SK-N-SH (cell line): ENCODE measurements around the gene SAYSD1. TPM values are rescaled to one million over a fixed set of nuclear protein-coding genes. Genes with fewer than 3 reads are reported as not detected.

Experiments used
- CTCF ChIA-PET: fragments of 300-600, 350-600 bp; formaldehyde crosslinking; extraction: SDS; loops from one replicate; lab custom pipeline; 2021; lab: Yijun Ruan, JAX
- POLR2A ChIA-PET: fragments of 350-600 bp; sonication (Branson Sonifier 250); formaldehyde crosslinking; extraction: SDS; loops from one replicate; lab custom pipeline; 2020; ENCODE audit warnings: antibody characterized with exemption, inconsistent platforms; lab: Yijun Ruan, JAX
- DNase-seq: peaks from one replicate; pipeline ENCODE4 v3.0.0; 2012
- H2AFZ ChIP-seq: fragments of 200-600 bp; sonication (generic); 2 replicates; pipeline ENCODE4 v1.8.1; 2016; ENCODE audit warnings: antibody characterized with exemption, mild to moderate bottlenecking, low read depth
- H3F3A ChIP-seq: fragments of 200-600 bp; sonication (generic); replicated peaks from 2 replicates; pipeline ENCODE3; 2016; ENCODE audit warnings: antibody characterized with exemption, mild to moderate bottlenecking; ENCODE audit not compliant: insufficient read depth
- H3K27ac ChIP-seq, 2 experiments: fragments of 200-500 bp in 1 of 2; fragments of 200-600 bp in 1 of 2; sonication (Bioruptor generic) in 1 of 2; sonication (generic), shearing (Covaris generic) in 1 of 2; 2 replicates each; pipeline versions ENCODE4 v1.5.1 to v1.6.1; 2014 to 2016; ENCODE audit warnings: low read depth in 2 of 2, inconsistent platforms in 1 of 2, low read length in 1 of 2, mild to moderate bottlenecking in 1 of 2, mixed read lengths in 1 of 2
- H3K27me3 ChIP-seq: fragments of 200-600 bp; sonication (generic), shearing (Covaris generic); 2 replicates; pipeline ENCODE4 v1.6.1; 2016; ENCODE audit warnings: mixed run types; ENCODE audit not compliant: insufficient read depth
- H3K36me3 ChIP-seq, 2 experiments: fragments of 200-500 bp in 1 of 2; fragments of 200-600 bp in 1 of 2; sonication (Bioruptor generic) in 1 of 2; sonication (generic) in 1 of 2; replicated peaks in 1 of 2; 2 replicates each; pipeline versions ENCODE3 to v1.5.1; 2014 to 2016; ENCODE audit warnings: low read length in 1 of 2, mild to moderate bottlenecking in 1 of 2; ENCODE audit not compliant: insufficient read depth in 2 of 2, control insufficient read depth in 1 of 2
- H3K4me1 ChIP-seq, 2 experiments: fragments of 200-500 bp in 1 of 2; fragments of 200-600 bp in 1 of 2; sonication (Bioruptor generic) in 1 of 2; sonication (generic), shearing (Covaris generic) in 1 of 2; 2 replicates each; pipeline versions ENCODE4 v1.5.1 to v1.6.1; 2014 to 2016; ENCODE audit warnings: low read depth in 1 of 2, low read length in 1 of 2, mixed run types in 1 of 2; ENCODE audit not compliant: insufficient read depth in 2 of 2, control insufficient read depth in 1 of 2
- H3K4me2 ChIP-seq: fragments of 200-600 bp; sonication (generic), shearing (Covaris generic); 2 replicates; pipeline ENCODE4 v1.6.1; 2017; ENCODE audit warnings: mixed run types
- H3K4me3 ChIP-seq, 2 experiments: fragments of 200-500 bp in 1 of 2; fragments of 200-600 bp in 1 of 2; sonication (Bioruptor generic) in 1 of 2; sonication (generic), shearing (Covaris generic) in 1 of 2; 2 replicates each; pipeline versions ENCODE4 v1.5.1 to v1.8.1; 2014 to 2016; ENCODE audit warnings: low read depth in 2 of 2, inconsistent platforms in 1 of 2, low read length in 1 of 2, mild to moderate bottlenecking in 1 of 2, mixed read lengths in 1 of 2, moderate library complexity in 1 of 2
- H3K79me2 ChIP-seq: fragments of 200-600 bp; sonication (generic); 2 replicates; pipeline ENCODE4 v1.8.1; 2017; ENCODE audit warnings: mild to moderate bottlenecking; ENCODE audit not compliant: insufficient read depth
- H3K9ac ChIP-seq: fragments of 200-600 bp; sonication (generic); 2 replicates; pipeline ENCODE4 v1.6.1; 2017; ENCODE audit warnings: mixed run types
- H3K9me2 ChIP-seq: fragments of 200-600 bp; sonication (generic); 2 replicates; pipeline ENCODE4 v1.6.1; 2017; ENCODE audit warnings: mixed run types
- H3K9me3 ChIP-seq: fragments of 200-600 bp; sonication (generic); 2 replicates; pipeline ENCODE4 v1.6.1; 2017; ENCODE audit warnings: mixed run types, mild to moderate bottlenecking, moderate library complexity
- H4K20me1 ChIP-seq: fragments of 200-600 bp; sonication (generic); 2 replicates; pipeline ENCODE4 v1.6.1; 2017; ENCODE audit warnings: mild to moderate bottlenecking, mixed run types; ENCODE audit not compliant: insufficient read depth
- ELF1 ChIP-seq: IDR thresholded peaks from 2 replicates; pipeline ENCODE4 v1.4.0; 2012
- EP300 ChIP-seq, 2 experiments: IDR thresholded peaks; 2 replicates each; pipeline versions ENCODE4 v1.4.0 to v1.6.1; 2012; ENCODE audit warnings: borderline replicate concordance in 1 of 2, low read depth in 1 of 2, low read length in 1 of 2
- FOSL2 ChIP-seq: IDR thresholded peaks from 2 replicates; pipeline ENCODE4 v1.4.0; 2012; ENCODE audit warnings: low read depth, mild to moderate bottlenecking, moderate library complexity, borderline replicate concordance
- FOXJ3 ChIP-seq: sonication (generic); formaldehyde crosslinking; IDR thresholded peaks from 2 replicates; pipeline ENCODE4 v1.5.1; 2020; ENCODE audit warnings: mild to moderate bottlenecking, missing genetic modification reagents
- GABPA ChIP-seq: IDR thresholded peaks from 2 replicates; pipeline ENCODE4 v1.4.0; 2012; ENCODE audit warnings: low read depth, mild to moderate bottlenecking
- JUND ChIP-seq: IDR thresholded peaks from 2 replicates; pipeline ENCODE4 v1.4.0; 2012
- MEF2A ChIP-seq: IDR thresholded peaks from 2 replicates; pipeline ENCODE4 v1.4.0; 2012; ENCODE audit warnings: low read depth, borderline replicate concordance
- NRF1 ChIP-seq: IDR thresholded peaks from 2 replicates; pipeline ENCODE4 v1.6.1; 2012; ENCODE audit warnings: low read depth, mild to moderate bottlenecking, low read length
- RCOR1 ChIP-seq: fragments of 150-350 bp; IDR thresholded peaks from 2 replicates; pipeline ENCODE4 v1.6.1; 2017; ENCODE audit warnings: antibody characterized with exemption, low read length
- RXRA ChIP-seq: IDR thresholded peaks from 2 replicates; pipeline ENCODE4 v1.4.0; 2012; ENCODE audit warnings: low read depth, mild to moderate bottlenecking, borderline replicate concordance
- SMC3 ChIP-seq: IDR thresholded peaks from 2 replicates; pipeline ENCODE4 v1.6.1; 2012; ENCODE audit warnings: low read depth, low read length, improper control_type of control experiment
- TAF1 ChIP-seq: IDR thresholded peaks from 2 replicates; pipeline ENCODE4 v1.6.1; 2012; ENCODE audit warnings: low read depth, mild to moderate bottlenecking, low read length, moderate library complexity, borderline replicate concordance
- TCF12 ChIP-seq: IDR thresholded peaks from 2 replicates; pipeline ENCODE4 v1.4.0; 2012
- WGBS: methylation state at CpG from one replicate; pipeline ENCODE4 v1.1.6; 2017; ENCODE audit warnings: low lambda C conversion rate; 5-methylcytosine and 5-hydroxymethylcytosine counted together
- polyA plus RNA-seq, 3 experiments: library from polyadenylated mRNA; depleted of rRNA; stranded (reverse); fragments of >200 nt; gene quantifications; 2 replicates each; pipeline ENCODE4 v1.2.3, GENCODE V29; 2012
- TF ChIP-seq, protein P1 (sequence below): fragments of 150-350 bp; IDR thresholded peaks from 2 replicates; pipeline ENCODE4 v1.6.1; 2017; ENCODE audit warnings: antibody characterized with exemption, low read length, low read depth, borderline replicate concordance
- TF ChIP-seq, protein P2 (sequence below): IDR thresholded peaks from 2 replicates; pipeline ENCODE4 v1.6.1; 2012; ENCODE audit warnings: mild to moderate bottlenecking, low read depth, low read length, moderate library complexity
- TF ChIP-seq, protein P3 (sequence below): fragments of 200-600 bp; sonication (generic); IDR thresholded peaks from 2 replicates; pipeline ENCODE4 v1.6.1; 2017; ENCODE audit warnings: antibody characterized with exemption, mild to moderate bottlenecking, moderate library complexity
- TF ChIP-seq, protein P4 (sequence below): IDR thresholded peaks from 2 replicates; pipeline ENCODE4; 2012
- TF ChIP-seq, protein P5 (sequence below): fragments of 150-350 bp; IDR thresholded peaks from 2 replicates; pipeline ENCODE4 v1.6.1; 2016; ENCODE audit warnings: mild to moderate bottlenecking, low read depth, low read length
- TF ChIP-seq, protein P6 (sequence below): IDR thresholded peaks from 2 replicates; pipeline ENCODE4 v1.4.0; 2012; ENCODE audit warnings: low read depth, borderline replicate concordance

Gene SAYSD1
- polyA plus RNA-seq, 1 of the 3 experiments (the other 2 are of a cell fraction), result 6.1 TPM

DNA sequence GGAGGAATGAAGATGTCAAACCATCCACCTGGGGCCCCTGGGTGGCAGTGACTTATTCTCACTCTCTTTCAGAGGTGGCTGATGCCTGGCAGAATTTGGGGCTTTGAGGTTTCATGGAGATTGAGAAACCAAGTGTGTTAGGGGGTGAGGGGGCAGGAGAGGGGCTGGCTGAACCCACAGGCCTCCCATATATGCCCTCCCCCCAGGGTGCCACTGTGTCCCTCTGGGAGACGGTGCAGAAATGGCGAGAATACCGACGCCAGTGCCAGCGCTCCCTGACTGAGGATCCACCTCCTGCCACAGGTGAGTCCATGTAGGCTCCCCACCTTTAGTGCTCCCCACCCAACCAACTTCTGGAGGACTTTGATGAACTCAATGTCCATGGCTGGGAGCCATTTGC is 58.8 kb downstream of the SAYSD1 start:
- H3K9me2 ChIP-seq, result no peaks in the 10 kb centered on the region
- no peak overlapping the region for H3K4me3 ChIP-seq
- no peak overlapping the region for H2AFZ ChIP-seq
- no peak for DNase-seq
- H3K27me3 ChIP-seq, result no peaks in the 10 kb centered on the region
- no peaks in the 10 kb centered on the region for H3K9me3 ChIP-seq
- no peak overlapping the region for H3K27ac ChIP-seq
- H3K36me3 ChIP-seq, result no peaks in the 10 kb centered on the region
- no peaks in the 10 kb centered on the region for H4K20me1 ChIP-seq
- H3K9ac ChIP-seq, result no peak overlapping the region
- WGBS, result no CpG with 5 or more reads among the region's 5 CpGs
- ChIA-PET CTCF (interaction anchor here (1.2 to 3.0 kb wide), 4 partner anchors 19 to 247 kb away, joined by 3 to 8 read pairs (median 4); no protein-coding TSS in a partner anchor), POLR2A (no interaction called here)
- peaks cover 0 to 38% of the 10 kb centered on the region in 2 experiments; a peak in 1 of 4 replicates for H3K4me1 ChIP-seq
- H3F3A ChIP-seq, result no peaks in the 10 kb centered on the region
- H3K4me2 ChIP-seq, result no peak overlapping the region
- H3K79me2 ChIP-seq, result no peaks in the 10 kb centered on the region
- TF ChIP-seq FOSL2 (no peak), ELF1 (no peak), JUND (no peak), FOXJ3 (CRISPR knock-in tag) (no peak), MEF2A (no peak), EP300 (IDR thresholded peaks at IDR 0.05; ENCODE audit: borderline replicate concordance in 1 of 2, low read depth in 1 of 2, low read length in 1 of 2) (no peak), TCF12 (no peak), RCOR1 (no peak), GABPA (no peak), RXRA (no peak), NRF1 (no peak), TAF1 (no peak), SMC3 (no peak)
- TF ChIP-seq, protein P1, sequence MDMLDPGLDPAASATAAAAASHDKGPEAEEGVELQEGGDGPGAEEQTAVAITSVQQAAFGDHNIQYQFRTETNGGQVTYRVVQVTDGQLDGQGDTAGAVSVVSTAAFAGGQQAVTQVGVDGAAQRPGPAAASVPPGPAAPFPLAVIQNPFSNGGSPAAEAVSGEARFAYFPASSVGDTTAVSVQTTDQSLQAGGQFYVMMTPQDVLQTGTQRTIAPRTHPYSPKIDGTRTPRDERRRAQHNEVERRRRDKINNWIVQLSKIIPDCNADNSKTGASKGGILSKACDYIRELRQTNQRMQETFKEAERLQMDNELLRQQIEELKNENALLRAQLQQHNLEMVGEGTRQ, result no peak
- TF ChIP-seq, protein P2, sequence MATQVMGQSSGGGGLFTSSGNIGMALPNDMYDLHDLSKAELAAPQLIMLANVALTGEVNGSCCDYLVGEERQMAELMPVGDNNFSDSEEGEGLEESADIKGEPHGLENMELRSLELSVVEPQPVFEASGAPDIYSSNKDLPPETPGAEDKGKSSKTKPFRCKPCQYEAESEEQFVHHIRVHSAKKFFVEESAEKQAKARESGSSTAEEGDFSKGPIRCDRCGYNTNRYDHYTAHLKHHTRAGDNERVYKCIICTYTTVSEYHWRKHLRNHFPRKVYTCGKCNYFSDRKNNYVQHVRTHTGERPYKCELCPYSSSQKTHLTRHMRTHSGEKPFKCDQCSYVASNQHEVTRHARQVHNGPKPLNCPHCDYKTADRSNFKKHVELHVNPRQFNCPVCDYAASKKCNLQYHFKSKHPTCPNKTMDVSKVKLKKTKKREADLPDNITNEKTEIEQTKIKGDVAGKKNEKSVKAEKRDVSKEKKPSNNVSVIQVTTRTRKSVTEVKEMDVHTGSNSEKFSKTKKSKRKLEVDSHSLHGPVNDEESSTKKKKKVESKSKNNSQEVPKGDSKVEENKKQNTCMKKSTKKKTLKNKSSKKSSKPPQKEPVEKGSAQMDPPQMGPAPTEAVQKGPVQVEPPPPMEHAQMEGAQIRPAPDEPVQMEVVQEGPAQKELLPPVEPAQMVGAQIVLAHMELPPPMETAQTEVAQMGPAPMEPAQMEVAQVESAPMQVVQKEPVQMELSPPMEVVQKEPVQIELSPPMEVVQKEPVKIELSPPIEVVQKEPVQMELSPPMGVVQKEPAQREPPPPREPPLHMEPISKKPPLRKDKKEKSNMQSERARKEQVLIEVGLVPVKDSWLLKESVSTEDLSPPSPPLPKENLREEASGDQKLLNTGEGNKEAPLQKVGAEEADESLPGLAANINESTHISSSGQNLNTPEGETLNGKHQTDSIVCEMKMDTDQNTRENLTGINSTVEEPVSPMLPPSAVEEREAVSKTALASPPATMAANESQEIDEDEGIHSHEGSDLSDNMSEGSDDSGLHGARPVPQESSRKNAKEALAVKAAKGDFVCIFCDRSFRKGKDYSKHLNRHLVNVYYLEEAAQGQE, result no peak
- TF ChIP-seq, protein P3, sequence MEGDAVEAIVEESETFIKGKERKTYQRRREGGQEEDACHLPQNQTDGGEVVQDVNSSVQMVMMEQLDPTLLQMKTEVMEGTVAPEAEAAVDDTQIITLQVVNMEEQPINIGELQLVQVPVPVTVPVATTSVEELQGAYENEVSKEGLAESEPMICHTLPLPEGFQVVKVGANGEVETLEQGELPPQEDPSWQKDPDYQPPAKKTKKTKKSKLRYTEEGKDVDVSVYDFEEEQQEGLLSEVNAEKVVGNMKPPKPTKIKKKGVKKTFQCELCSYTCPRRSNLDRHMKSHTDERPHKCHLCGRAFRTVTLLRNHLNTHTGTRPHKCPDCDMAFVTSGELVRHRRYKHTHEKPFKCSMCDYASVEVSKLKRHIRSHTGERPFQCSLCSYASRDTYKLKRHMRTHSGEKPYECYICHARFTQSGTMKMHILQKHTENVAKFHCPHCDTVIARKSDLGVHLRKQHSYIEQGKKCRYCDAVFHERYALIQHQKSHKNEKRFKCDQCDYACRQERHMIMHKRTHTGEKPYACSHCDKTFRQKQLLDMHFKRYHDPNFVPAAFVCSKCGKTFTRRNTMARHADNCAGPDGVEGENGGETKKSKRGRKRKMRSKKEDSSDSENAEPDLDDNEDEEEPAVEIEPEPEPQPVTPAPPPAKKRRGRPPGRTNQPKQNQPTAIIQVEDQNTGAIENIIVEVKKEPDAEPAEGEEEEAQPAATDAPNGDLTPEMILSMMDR, result no peak
- TF ChIP-seq, protein P4, sequence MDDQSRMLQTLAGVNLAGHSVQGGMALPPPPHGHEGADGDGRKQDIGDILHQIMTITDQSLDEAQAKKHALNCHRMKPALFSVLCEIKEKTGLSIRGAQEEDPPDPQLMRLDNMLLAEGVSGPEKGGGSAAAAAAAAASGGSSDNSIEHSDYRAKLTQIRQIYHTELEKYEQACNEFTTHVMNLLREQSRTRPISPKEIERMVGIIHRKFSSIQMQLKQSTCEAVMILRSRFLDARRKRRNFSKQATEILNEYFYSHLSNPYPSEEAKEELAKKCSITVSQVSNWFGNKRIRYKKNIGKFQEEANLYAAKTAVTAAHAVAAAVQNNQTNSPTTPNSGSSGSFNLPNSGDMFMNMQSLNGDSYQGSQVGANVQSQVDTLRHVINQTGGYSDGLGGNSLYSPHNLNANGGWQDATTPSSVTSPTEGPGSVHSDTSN, result no peak
- TF ChIP-seq, protein P5, sequence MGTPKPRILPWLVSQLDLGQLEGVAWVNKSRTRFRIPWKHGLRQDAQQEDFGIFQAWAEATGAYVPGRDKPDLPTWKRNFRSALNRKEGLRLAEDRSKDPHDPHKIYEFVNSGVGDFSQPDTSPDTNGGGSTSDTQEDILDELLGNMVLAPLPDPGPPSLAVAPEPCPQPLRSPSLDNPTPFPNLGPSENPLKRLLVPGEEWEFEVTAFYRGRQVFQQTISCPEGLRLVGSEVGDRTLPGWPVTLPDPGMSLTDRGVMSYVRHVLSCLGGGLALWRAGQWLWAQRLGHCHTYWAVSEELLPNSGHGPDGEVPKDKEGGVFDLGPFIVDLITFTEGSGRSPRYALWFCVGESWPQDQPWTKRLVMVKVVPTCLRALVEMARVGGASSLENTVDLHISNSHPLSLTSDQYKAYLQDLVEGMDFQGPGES, result no peak
- TF ChIP-seq, protein P6, sequence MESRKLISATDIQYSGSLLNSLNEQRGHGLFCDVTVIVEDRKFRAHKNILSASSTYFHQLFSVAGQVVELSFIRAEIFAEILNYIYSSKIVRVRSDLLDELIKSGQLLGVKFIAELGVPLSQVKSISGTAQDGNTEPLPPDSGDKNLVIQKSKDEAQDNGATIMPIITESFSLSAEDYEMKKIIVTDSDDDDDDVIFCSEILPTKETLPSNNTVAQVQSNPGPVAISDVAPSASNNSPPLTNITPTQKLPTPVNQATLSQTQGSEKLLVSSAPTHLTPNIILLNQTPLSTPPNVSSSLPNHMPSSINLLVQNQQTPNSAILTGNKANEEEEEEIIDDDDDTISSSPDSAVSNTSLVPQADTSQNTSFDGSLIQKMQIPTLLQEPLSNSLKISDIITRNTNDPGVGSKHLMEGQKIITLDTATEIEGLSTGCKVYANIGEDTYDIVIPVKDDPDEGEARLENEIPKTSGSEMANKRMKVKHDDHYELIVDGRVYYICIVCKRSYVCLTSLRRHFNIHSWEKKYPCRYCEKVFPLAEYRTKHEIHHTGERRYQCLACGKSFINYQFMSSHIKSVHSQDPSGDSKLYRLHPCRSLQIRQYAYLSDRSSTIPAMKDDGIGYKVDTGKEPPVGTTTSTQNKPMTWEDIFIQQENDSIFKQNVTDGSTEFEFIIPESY, result no peak
